ENCODE measurements around the gene PNKP.

GRCh38 chr19:49906879-49907564, 39.6 kb upstream of the PNKP start:
- TF ChIP-seq CTCF (IDR thresholded peaks at IDR 0.05) (no peak), POLR2A (IDR thresholded peaks at IDR 0.05) (no peak)

All from esophagus squamous epithelium (tissue), 4 donors.